ENCODE data around the gene TMEM123.
A peak's percentile ranks its signal among the peaks of the same experiment; 100 is the strongest.
"Not testable (repeated sequence)": the region's sequence is repeated elsewhere in the genome, so short reads cannot be mapped to it uniquely, and the experiment has no call there.

The TMEM123 gene

DNA sequence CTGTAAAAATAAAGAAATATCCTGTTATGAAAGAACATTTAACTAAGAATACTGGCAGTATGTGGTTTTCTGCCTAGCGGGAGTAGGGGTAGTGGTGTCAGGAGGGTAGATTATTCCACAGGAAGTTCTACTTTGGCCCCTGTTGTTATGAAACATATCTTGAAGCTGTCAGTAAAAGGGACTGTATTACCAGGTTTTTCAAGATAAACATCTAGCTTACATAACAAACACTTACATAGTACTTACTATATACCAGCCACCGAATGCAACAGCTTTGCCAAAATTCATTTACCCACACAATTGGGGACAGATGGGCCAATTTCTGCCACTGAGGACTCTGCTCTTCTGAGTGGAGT lies 3.7 kb downstream of the TMEM123 start:
- no peak for DNase-seq (ENCODE audit: low read depth)

GRCh38 chr11:102447941-102448868 lies 4.4 kb downstream of the TMEM123 start:
- DNase-seq (ENCODE audit: low read depth), result no peak

DNA sequence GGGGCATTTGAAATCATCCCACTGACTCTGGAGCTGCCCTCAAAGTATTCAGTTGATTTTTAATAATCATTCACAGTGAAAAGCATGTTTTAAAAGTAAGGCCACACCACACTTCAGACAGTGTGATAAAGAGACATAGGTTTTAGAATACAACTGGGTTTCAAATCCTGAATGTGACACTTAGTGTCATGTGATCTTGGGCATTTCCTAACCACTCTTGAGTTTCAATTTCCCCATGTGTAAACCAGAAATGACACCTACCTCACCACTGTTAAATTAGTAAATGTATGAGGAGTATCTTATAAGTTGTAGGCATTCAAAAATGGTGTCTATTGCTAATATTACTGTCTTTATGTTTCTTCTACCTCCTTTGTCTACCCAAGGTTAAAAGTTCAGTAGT lies 5.4 kb downstream of the TMEM123 start:
- DNase-seq (ENCODE audit: low read depth), result no peak

- no peak for DNase-seq (ENCODE audit: low read depth)
Measured at GRCh38 chr11:102446606-102447005, 6.0 kb downstream of the TMEM123 start.

DNA sequence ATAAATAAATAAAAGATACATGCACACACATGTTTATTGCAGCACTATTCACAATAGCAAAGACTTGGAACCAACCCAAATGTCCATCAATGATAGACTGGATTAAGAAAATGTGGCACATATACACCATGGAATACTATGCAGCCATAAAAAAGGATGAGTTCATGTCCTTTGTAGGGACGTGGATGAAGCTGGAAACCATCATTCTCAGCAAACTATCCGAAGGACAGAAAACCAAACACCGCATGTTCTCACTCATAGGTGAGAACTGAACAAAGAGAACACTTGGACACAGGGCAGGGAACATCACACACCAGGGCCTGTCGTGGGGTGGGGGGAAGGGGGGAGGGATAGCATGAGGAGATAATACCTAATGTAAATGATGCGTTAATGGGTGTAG lies 7.9 kb downstream of the TMEM123 start:
- not testable (repeated sequence) for DNase-seq (ENCODE audit: low read depth)

- not testable (repeated sequence) for DNase-seq (ENCODE audit: low read depth)
Measured at GRCh38 chr11:102444142-102444541, 8.4 kb downstream of the TMEM123 start.

- not testable (repeated sequence) for DNase-seq (ENCODE audit: low read depth)
Measured at GRCh38 chr11:102439063-102439363, 13.6 kb downstream of the TMEM123 start.

GRCh38 chr11:102438311-102439062 lies 14.1 kb downstream of the TMEM123 start:
- no peak for DNase-seq (ENCODE audit: low read depth)

DNA sequence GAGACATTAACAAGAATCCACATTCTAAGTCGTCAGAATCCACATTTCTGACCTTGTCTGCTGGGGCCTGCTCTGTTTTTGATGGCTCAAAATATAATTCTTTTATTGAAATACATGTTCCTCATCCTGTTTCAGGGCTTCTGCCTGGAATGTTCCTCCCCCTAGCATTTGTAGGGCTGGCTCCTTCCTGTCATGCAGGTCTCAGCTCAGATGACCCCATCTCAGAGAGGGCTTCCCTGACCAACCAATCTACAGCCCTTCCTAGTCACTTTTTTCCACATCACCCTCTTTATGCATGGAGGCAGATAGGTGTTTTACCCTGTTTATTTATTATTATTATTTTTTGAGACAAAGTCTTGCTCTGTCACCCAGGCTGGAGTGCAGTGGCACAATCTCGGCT lies 14.8 kb downstream of the TMEM123 start:
- no peak for DNase-seq (ENCODE audit: low read depth)

- no peak for DNase-seq (ENCODE audit: low read depth)
Measured at GRCh38 chr11:102436976-102437375, 15.6 kb downstream of the TMEM123 start.

- peak; percentile 35 for DNase-seq (ENCODE audit: low read depth)
Measured at GRCh38 chr11:102436561-102436960, 16.0 kb downstream of the TMEM123 start.

DNA sequence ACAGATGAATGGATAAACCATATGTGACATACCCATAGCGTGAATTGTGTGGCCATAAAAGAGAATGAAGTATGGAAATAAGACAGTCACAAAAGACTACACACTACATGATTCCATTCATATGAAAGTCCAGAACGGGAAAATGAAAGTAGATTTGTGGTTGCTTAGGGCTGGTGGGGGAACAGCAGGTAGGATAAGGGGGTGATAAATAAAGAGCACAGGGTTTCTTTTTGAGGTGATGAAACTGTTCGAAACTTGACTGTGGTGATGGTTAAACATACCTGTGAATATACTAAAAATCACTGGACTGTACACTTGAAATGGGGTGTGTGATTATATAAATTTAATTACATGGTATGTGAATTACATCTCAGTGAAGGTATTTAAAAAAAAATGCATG lies 16.9 kb downstream of the TMEM123 start:
- DNase-seq (ENCODE audit: low read depth), result no peak

DNA sequence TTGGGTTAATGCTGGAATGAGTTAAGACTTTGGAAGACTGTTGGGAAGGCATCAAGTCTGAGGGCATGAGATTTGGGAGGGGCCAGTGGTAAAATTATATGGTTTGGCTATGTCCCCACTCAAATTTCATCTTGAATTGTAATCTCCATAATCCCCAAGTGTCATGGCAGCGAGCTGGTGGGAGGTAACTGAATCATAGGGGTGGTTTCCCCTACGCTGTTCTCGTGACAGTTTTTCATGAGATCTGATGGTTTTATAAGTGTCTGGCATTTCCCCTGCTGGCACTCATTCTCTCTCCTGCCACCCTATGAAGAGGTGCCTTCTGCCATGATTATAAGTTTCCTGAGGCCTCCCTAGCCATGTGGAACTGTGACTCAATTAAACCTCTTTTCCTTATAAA lies 19.0 kb downstream of the TMEM123 start:
- not testable (repeated sequence) for DNase-seq (ENCODE audit: low read depth)

DNA sequence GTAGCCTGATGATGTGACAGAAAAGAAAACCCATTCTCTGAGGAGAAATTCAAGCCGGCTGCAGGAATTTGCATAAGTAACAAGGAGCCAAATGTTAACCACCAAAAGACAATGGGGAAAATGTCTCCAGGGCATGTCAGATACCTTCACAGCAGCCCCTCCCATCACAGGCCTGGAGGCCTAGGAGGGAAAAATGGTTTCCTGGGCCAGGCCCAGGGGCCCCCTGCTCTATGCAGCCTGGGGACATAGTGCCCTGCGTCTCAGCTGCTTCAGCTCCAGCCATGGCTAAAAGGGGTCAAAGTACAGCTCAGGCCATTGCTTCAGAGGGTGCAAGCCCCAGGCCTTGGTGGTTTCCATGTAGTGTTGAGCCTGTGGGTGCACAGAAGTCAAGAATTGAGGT lies 20.0 kb downstream of the TMEM123 start:
- not testable (repeated sequence) for DNase-seq (ENCODE audit: low read depth)

GRCh38 chr11:102431404-102431803 lies 21.2 kb downstream of the TMEM123 start:
- DNase-seq (ENCODE audit: low read depth), result no peak

GRCh38 chr11:102430158-102430836 lies 22.3 kb downstream of the TMEM123 start:
- no peak for DNase-seq (ENCODE audit: low read depth)

GRCh38 chr11:102429691-102430090 lies 22.9 kb downstream of the TMEM123 start:
- no peak for DNase-seq (ENCODE audit: low read depth)

DNA sequence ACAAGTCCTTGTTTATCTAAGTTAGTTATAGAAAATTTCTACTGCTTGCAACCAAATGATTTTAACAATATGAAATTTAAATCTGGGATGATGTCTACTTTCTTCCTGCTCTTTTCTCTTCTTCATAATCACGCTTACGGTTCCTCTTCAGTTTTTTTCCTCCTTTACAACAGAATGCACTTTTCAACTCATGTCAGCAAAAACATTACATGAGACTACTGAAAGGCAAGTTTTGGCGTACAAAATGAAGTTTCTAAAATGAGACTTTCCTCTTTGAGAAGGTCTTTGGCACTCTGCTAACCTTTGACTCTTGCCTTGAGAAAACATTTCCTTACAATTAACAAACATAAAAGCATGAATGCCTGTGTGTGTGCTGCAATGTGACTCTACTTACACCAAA lies 23.3 kb downstream of the TMEM123 start:
- no peak for DNase-seq (ENCODE audit: low read depth)

DNA sequence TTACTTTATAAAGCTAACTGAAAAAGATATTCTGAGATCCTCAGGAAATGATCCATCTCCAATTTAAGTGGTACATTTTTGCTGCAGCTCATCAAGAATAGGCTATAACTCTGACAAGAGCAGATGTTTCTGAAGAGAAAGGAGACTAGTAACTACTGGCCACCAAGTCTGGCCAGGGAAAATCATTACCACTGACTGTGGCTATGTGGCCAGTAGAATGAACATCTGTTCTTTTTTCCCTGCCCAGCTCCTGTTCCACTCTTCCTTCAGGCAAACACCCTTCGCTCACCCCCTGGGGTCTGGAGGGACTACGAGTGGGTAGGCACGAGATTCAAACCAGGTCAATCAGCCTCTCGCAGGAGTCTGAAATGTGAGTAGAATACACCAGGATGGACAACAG lies 23.9 kb downstream of the TMEM123 start:
- no peak for DNase-seq (ENCODE audit: low read depth)

DNA sequence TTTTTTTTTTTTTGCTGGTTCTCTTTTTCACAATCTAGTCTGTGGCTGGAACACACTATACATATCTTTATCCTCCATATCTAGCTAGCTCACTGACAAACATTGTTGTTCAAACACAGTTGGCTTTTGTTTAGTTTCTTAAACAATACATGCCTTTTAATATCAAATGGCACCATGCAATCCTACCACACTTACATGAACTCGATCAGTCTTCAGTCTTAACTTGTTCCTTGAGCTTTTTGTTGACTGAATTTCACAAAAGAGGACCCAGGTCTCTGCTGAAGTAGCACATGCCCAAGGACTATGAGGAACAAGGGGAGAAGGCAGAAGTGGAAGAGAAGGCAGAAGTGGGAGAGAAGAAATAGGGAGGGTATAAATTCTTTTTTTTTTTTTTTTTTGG lies 25.5 kb downstream of the TMEM123 start:
- DNase-seq (ENCODE audit: low read depth), result no peak

DNA sequence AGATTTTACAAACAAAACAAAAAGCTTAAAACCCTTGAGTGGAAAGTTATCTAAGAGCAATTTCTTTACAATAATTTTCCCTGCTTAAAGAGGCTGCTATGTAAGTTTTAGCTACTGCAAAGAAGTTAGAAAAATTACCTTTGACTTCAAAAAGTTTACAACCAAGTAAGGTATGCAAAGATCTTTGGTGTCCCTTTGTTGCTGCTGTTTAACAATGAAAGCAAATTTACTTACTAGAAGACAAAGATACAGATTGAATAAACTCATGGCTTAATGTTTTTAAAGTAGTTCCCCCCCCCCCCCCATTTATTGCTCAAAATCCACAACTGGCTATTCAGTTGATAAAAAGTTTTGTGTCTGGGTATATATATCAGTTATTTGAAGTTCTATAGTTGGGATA lies 26.0 kb downstream of the TMEM123 start:
- DNase-seq (ENCODE audit: low read depth), result no peak

DNA sequence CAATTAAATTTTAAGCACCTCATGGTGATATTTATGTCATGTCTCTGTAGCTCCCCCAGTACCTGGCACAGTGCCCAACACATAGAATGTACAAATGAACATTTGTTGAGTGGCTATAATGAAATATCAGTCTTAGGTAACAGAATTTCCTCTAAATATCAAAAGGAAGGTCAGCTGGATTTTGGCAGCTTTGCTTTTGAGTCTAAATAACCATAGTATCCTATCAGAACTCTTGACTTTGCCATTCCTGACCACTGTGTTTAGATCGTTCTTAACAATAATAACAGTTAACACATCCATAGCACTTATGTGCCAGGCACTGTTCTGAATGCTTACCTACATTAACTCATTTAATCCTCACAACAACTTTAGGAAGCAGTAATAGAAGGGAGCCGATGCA lies 26.6 kb downstream of the TMEM123 start:
- DNase-seq (ENCODE audit: low read depth), result no peak

DNA sequence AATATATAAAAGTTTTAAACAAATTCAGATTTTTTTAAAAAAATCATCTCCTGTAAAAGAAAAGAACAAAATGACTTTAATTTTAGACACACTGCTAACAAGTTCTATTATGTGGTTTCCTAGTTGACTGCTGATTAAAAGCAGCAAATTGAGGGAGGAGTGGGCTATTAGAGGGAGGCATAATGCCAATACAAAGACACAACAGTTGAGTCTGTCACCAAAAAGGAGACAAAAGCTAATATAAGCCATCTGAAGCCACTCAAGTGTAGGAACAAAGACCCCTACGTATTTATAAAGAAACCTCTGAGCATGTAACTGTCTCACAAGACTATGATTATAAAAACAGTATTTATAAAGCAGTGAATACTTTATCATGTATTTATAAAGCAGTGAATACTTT lies 28.6 kb downstream of the TMEM123 start:
- no peak for DNase-seq (ENCODE audit: low read depth)
